Measurements from ENCODE around the gene SRL.
A peak's percentile ranks its signal among the peaks of the same experiment; 100 is the strongest.

The SRL gene

GRCh38 chr16:4225075-4225474, 16.8 kb downstream of the SRL start:
- no peak for TF ChIP-seq POLR2AphosphoS5 (IDR thresholded peaks at IDR 0.05; ENCODE audit: borderline replicate concordance, low read depth, low read length)
- no peak for TF ChIP-seq FOXP2 (optimal IDR thresholded peaks at IDR 0.05; ENCODE audit: control extremely low read depth, extremely low read length, insufficient read depth)
- no peak for TF ChIP-seq EZH2 (IDR thresholded peaks at IDR 0.05)
- DNase-seq (ENCODE audit: low read depth, low spot score), result no peak
- Histone ChIP-seq H3K4me3 (no peak overlapping the region), H3K36me3 (ENCODE audit: insufficient read depth, low read length) (no peaks in the 10 kb centered on the region), H3K9me3 (ENCODE audit: low read depth, low read length) (no peaks in the 10 kb centered on the region), H3K9ac (ENCODE audit: insufficient read length) (no peak overlapping the region), H3K27ac (no peak overlapping the region)

DNA sequence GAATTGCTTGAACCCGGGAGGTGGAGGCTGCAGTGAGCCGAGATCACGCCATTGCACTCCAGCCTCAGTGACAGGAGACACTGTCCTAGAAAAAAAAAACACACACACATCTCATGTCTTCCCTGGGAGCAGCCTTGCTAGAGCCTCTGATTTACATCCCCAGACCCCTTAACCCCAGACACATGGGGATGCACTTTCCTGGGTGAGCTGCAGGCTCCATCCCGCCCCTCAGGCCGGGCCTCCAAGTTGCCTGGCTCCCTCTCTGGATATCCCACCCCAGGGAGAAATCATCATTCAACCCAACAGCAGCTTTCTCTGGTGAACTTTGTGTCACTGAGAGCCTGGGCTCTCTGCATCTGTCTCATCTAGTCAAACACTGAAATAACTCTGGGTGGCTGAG, 21.5 kb downstream of the SRL start:
- H3K9ac ChIP-seq (ENCODE audit: insufficient read length), result no peak overlapping the region
- no peaks in the 10 kb centered on the region for H3K9me3 ChIP-seq (ENCODE audit: low read depth, low read length)
- TF ChIP-seq FOXP2 (optimal IDR thresholded peaks at IDR 0.05; ENCODE audit: control extremely low read depth, extremely low read length, insufficient read depth) (no peak), EZH2 (IDR thresholded peaks at IDR 0.05) (no peak), POLR2AphosphoS5 (IDR thresholded peaks at IDR 0.05; ENCODE audit: borderline replicate concordance, low read depth, low read length) (no peak)
- no peaks in the 10 kb centered on the region for H3K36me3 ChIP-seq (ENCODE audit: insufficient read depth, low read length)
- no peak overlapping the region for H3K4me3 ChIP-seq
- H3K27ac ChIP-seq, result no peak overlapping the region
- no peak for DNase-seq (ENCODE audit: low read depth, low spot score)

GRCh38 chr16:4218202-4218601, 23.7 kb downstream of the SRL start:
- DNase-seq (ENCODE audit: low read depth, low spot score), result no peak
- TF ChIP-seq POLR2AphosphoS5 (IDR thresholded peaks at IDR 0.05; ENCODE audit: borderline replicate concordance, low read depth, low read length), result no peak

GRCh38 chr16:4217204-4218131, 24.4 kb downstream of the SRL start:
- TF ChIP-seq EZH2 (IDR thresholded peaks at IDR 0.05) (no peak), POLR2AphosphoS5 (IDR thresholded peaks at IDR 0.05; ENCODE audit: borderline replicate concordance, low read depth, low read length) (no peak), FOXP2 (optimal IDR thresholded peaks at IDR 0.05; ENCODE audit: control extremely low read depth, extremely low read length, insufficient read depth) (no peak)
- DNase-seq (ENCODE audit: low read depth, low spot score), result no peak
- Histone ChIP-seq H3K27ac (no peak overlapping the region), H3K4me3 (peak overlapping the region; percentile 43), H3K9ac (ENCODE audit: insufficient read length) (no peak overlapping the region), H3K36me3 (ENCODE audit: insufficient read depth, low read length) (no peaks in the 10 kb centered on the region), H3K9me3 (ENCODE audit: low read depth, low read length) (no peaks in the 10 kb centered on the region)

More at GRCh38 chr16:4218202-4218601, 23.7 kb downstream of the SRL start:
- Histone ChIP-seq H3K9me3 (ENCODE audit: low read depth, low read length) (no peaks in the 10 kb centered on the region), H3K27ac (no peak overlapping the region), H3K4me3 (peak overlapping the region; percentile 43), H3K36me3 (ENCODE audit: insufficient read depth, low read length) (no peaks in the 10 kb centered on the region), H3K9ac (ENCODE audit: insufficient read length) (no peak overlapping the region)

GRCh38 chr16:4216596-4216995, 25.3 kb downstream of the SRL start:
- Histone ChIP-seq H3K9ac (ENCODE audit: insufficient read length) (no peak overlapping the region), H3K36me3 (ENCODE audit: insufficient read depth, low read length) (no peaks in the 10 kb centered on the region), H3K9me3 (ENCODE audit: low read depth, low read length) (no peaks in the 10 kb centered on the region), H3K27ac (no peak overlapping the region), H3K4me3 (no peak overlapping the region)
- DNase-seq (ENCODE audit: low read depth, low spot score), result no peak
- TF ChIP-seq POLR2AphosphoS5 (IDR thresholded peaks at IDR 0.05; ENCODE audit: borderline replicate concordance, low read depth, low read length), result no peak
- TF ChIP-seq EZH2 (IDR thresholded peaks at IDR 0.05), result no peak
- no peak for TF ChIP-seq FOXP2 (optimal IDR thresholded peaks at IDR 0.05; ENCODE audit: control extremely low read depth, extremely low read length, insufficient read depth)

- no peak for TF ChIP-seq EZH2 (IDR thresholded peaks at IDR 0.05)
- no peak for TF ChIP-seq FOXP2 (optimal IDR thresholded peaks at IDR 0.05; ENCODE audit: control extremely low read depth, extremely low read length, insufficient read depth)
- no peak for TF ChIP-seq POLR2AphosphoS5 (IDR thresholded peaks at IDR 0.05; ENCODE audit: borderline replicate concordance, low read depth, low read length)
- Histone ChIP-seq H3K9me3 (ENCODE audit: low read depth, low read length) (no peaks in the 10 kb centered on the region), H3K36me3 (ENCODE audit: insufficient read depth, low read length) (no peaks in the 10 kb centered on the region), H3K4me3 (no peak overlapping the region), H3K9ac (ENCODE audit: insufficient read length) (no peak overlapping the region), H3K27ac (no peak overlapping the region)
- no peak for DNase-seq (ENCODE audit: low read depth, low spot score)
Observed at GRCh38 chr16:4215106-4215505, 26.8 kb downstream of the SRL start.

GRCh38 chr16:4214215-4214621, 27.7 kb downstream of the SRL start:
- H3K4me3 ChIP-seq, result no peak overlapping the region
- no peak overlapping the region for H3K27ac ChIP-seq
- TF ChIP-seq POLR2AphosphoS5 (IDR thresholded peaks at IDR 0.05; ENCODE audit: borderline replicate concordance, low read depth, low read length) (no peak), EZH2 (IDR thresholded peaks at IDR 0.05) (no peak), FOXP2 (optimal IDR thresholded peaks at IDR 0.05; ENCODE audit: control extremely low read depth, extremely low read length, insufficient read depth) (no peak)
- H3K36me3 ChIP-seq (ENCODE audit: insufficient read depth, low read length), result no peaks in the 10 kb centered on the region
- DNase-seq (ENCODE audit: low read depth, low spot score), result no peak
- no peaks in the 10 kb centered on the region for H3K9me3 ChIP-seq (ENCODE audit: low read depth, low read length)
- H3K9ac ChIP-seq (ENCODE audit: insufficient read length), result no peak overlapping the region

- Histone ChIP-seq H3K4me3 (no peak overlapping the region), H3K27ac (no peak overlapping the region), H3K36me3 (ENCODE audit: insufficient read depth, low read length) (no peaks in the 10 kb centered on the region), H3K9me3 (ENCODE audit: low read depth, low read length) (no peaks in the 10 kb centered on the region), H3K9ac (ENCODE audit: insufficient read length) (no peak overlapping the region)
- TF ChIP-seq POLR2AphosphoS5 (IDR thresholded peaks at IDR 0.05; ENCODE audit: borderline replicate concordance, low read depth, low read length) (no peak), EZH2 (IDR thresholded peaks at IDR 0.05) (no peak), FOXP2 (optimal IDR thresholded peaks at IDR 0.05; ENCODE audit: control extremely low read depth, extremely low read length, insufficient read depth) (no peak)
- DNase-seq (ENCODE audit: low read depth, low spot score), result no peak
Observed at GRCh38 chr16:4213737-4214136, 28.1 kb downstream of the SRL start.
